Measurements from ENCODE around the gene PI4KB. TPM values are rescaled to one million over a fixed set of nuclear protein-coding genes. Genes with fewer than 3 reads are reported as not detected.

Gene PI4KB
- total and polyA plus RNA-seq, 4 donors = 14.2 to 27.1 (median 19.2) TPM

DNA sequence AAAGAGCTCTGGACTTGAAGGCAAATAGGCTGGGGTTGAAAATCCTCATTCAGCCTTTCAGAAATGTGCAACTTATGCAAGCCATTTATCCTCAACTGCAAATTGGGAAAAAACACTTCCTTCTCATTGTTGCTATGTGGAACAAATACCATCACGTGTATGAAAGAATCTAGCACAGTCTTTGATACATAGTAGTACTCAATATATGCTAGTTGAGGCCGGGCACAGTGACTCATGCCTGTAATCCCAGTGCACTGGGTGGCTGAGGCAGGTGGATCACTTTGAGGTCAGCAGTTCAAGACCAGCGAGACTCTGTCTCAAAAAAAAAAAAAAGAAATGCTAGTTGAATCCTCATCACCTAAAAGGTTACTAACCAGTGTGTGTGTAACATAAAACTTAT is 8.2 kb downstream of the PI4KB start:
- DNase-seq (ENCODE audit: low spot score) = no peak
- TF ChIP-seq HNF4G (IDR thresholded peaks at IDR 0.05) = no peak
- no peak for TF ChIP-seq TAF1 (conservative IDR thresholded peaks at IDR 0.05)
- TF ChIP-seq, protein P1, sequence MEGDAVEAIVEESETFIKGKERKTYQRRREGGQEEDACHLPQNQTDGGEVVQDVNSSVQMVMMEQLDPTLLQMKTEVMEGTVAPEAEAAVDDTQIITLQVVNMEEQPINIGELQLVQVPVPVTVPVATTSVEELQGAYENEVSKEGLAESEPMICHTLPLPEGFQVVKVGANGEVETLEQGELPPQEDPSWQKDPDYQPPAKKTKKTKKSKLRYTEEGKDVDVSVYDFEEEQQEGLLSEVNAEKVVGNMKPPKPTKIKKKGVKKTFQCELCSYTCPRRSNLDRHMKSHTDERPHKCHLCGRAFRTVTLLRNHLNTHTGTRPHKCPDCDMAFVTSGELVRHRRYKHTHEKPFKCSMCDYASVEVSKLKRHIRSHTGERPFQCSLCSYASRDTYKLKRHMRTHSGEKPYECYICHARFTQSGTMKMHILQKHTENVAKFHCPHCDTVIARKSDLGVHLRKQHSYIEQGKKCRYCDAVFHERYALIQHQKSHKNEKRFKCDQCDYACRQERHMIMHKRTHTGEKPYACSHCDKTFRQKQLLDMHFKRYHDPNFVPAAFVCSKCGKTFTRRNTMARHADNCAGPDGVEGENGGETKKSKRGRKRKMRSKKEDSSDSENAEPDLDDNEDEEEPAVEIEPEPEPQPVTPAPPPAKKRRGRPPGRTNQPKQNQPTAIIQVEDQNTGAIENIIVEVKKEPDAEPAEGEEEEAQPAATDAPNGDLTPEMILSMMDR (IDR thresholded peaks at IDR 0.05; ENCODE audit: low read depth, low read length, missing input control) = no peak
- TF ChIP-seq RXRA (IDR thresholded peaks at IDR 0.05) = no peak
- no peak for TF ChIP-seq FOXA1 (IDR thresholded peaks at IDR 0.05)
- TF ChIP-seq, protein P2, sequence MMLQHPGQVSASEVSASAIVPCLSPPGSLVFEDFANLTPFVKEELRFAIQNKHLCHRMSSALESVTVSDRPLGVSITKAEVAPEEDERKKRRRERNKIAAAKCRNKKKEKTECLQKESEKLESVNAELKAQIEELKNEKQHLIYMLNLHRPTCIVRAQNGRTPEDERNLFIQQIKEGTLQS (IDR thresholded peaks at IDR 0.05) = no peak
- no peak for TF ChIP-seq FOXA2 (IDR thresholded peaks at IDR 0.05)
- TF ChIP-seq RAD21 (IDR thresholded peaks at IDR 0.05) = no peak
- TF ChIP-seq, protein P3, sequence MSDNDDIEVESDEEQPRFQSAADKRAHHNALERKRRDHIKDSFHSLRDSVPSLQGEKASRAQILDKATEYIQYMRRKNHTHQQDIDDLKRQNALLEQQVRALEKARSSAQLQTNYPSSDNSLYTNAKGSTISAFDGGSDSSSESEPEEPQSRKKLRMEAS (IDR thresholded peaks at IDR 0.05) = no peak
- no peak for TF ChIP-seq JUND (IDR thresholded peaks at IDR 0.05)
- no peak for TF ChIP-seq HNF4A (conservative IDR thresholded peaks at IDR 0.05)
- no peak for TF ChIP-seq SP1 (IDR thresholded peaks at IDR 0.05)
- TF ChIP-seq NR2F2 (IDR thresholded peaks at IDR 0.05) = no peak
- no peak for TF ChIP-seq EGR1 (IDR thresholded peaks at IDR 0.05; ENCODE audit: low read depth in 2 of 2)
- TF ChIP-seq REST (IDR thresholded peaks at IDR 0.05) = no peak
- Histone ChIP-seq H3K9ac (ENCODE audit: low read depth in 1 of 2, low read length in 2 of 2) (no peak overlapping the region), H3K36me3 (ENCODE audit: control insufficient read depth in 4 of 4, insufficient read depth in 3 of 4, low read depth in 1 of 4, low read length in 3 of 4) (peaks cover 0 to 30% (median 24%) of the 10 kb centered on the region in 4 donors), H3K4me1 (ENCODE audit: control insufficient read depth in 4 of 4, insufficient read depth in 4 of 4, low read length in 3 of 4) (peaks cover 5 to 8% (median 6%) of the 10 kb centered on the region in 4 donors), H3K9me3 (ENCODE audit: control insufficient read depth in 4 of 4, low read length in 3 of 4) (no peaks in the 10 kb centered on the region), H3K4me3 (ENCODE audit: low read depth in 1 of 3, low read length in 3 of 3) (no peak overlapping the region), H3K27ac (ENCODE audit: low read depth in 1 of 2, low read length in 2 of 2) (no peak overlapping the region), H3K27me3 (ENCODE audit: control insufficient read depth in 4 of 4, insufficient read depth in 4 of 4, low read length in 3 of 4) (no peaks in the 10 kb centered on the region)
- WGBS = 89% methylated on average over 3 of the region's 3 CpGs

DNA sequence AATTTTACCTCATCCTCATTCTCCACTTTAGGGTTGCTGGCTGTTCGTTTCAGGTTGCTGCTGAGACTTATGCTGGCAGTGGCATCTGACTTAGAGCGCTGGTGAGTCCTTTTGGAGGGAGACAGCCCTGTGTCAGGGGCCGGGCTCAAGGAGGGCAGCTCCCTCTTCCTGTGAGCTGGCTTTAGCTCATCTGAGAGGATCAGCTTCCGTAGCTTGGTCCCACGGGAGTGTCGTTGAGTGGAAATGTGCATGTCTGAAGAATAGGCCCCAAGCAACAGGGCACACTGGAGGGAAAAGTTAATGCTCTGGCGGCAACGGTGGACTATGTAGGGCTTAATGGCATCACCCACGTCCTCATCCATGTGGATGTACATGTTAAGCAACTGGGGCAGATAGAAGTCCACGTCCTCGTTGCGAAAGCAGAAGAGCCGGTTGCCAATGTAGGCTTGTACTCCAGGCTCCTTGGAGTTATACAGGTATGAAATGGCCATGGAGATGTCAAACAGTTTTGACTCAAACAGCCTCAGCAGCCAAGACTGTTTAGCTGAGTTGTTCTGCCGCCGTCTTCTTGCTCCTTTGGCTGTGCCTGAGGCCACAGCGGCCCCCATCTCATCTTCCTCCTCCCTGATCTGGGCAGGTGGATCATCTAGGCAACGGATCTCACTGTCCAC is 11.5 kb downstream of the PI4KB start:
- no peak overlapping the region for H3K27ac ChIP-seq (ENCODE audit: low read depth in 1 of 2, low read length in 2 of 2)
- no peak overlapping the region for H3K9ac ChIP-seq (ENCODE audit: low read depth in 1 of 2, low read length in 2 of 2)
- whole genome bisulfite sequencing = 91% methylated on average over 17 of the region's 17 CpGs
- H3K9me3 ChIP-seq (ENCODE audit: control insufficient read depth in 4 of 4, low read length in 3 of 4) = no peaks in the 10 kb centered on the region
- H3K27me3 ChIP-seq (ENCODE audit: control insufficient read depth in 4 of 4, insufficient read depth in 4 of 4, low read length in 3 of 4) = no peaks in the 10 kb centered on the region
- no peak overlapping the region for H3K4me3 ChIP-seq (ENCODE audit: low read depth in 1 of 3, low read length in 3 of 3)
- peaks cover 0 to 28% (median 17%) of the 10 kb centered on the region in 4 donors for H3K36me3 ChIP-seq (ENCODE audit: control insufficient read depth in 4 of 4, insufficient read depth in 3 of 4, low read depth in 1 of 4, low read length in 3 of 4)
- TF ChIP-seq HNF4A (conservative IDR thresholded peaks at IDR 0.05) = no peak
- no peak for TF ChIP-seq FOXA2 (IDR thresholded peaks at IDR 0.05)
- no peak for TF ChIP-seq FOXA1 (IDR thresholded peaks at IDR 0.05)
- TF ChIP-seq JUND (IDR thresholded peaks at IDR 0.05) = no peak
- TF ChIP-seq ZBTB33 (IDR thresholded peaks at IDR 0.05) = no peak
- TF ChIP-seq HNF4G (IDR thresholded peaks at IDR 0.05) = no peak
- H3K4me1 ChIP-seq (ENCODE audit: control insufficient read depth in 4 of 4, insufficient read depth in 4 of 4, low read length in 3 of 4) = peaks cover 23 to 39% (median 32%) of the 10 kb centered on the region in 4 donors
- no peak for DNase-seq (ENCODE audit: low spot score)
